Non-pigmented ciliary epithelial cell (primary cell): Measurements from ENCODE around the gene SLCO1A2.
"Not testable (repeated sequence)": the region's sequence is repeated elsewhere in the genome, so short reads cannot be mapped to it uniquely, and the experiment has no call there.

Experiments
- DNase-seq: peaks from one replicate; pipeline ENCODE4 v3.0.0-alpha.2; 2010; ENCODE audit warnings: low read depth

SLCO1A2 gene

DNA sequence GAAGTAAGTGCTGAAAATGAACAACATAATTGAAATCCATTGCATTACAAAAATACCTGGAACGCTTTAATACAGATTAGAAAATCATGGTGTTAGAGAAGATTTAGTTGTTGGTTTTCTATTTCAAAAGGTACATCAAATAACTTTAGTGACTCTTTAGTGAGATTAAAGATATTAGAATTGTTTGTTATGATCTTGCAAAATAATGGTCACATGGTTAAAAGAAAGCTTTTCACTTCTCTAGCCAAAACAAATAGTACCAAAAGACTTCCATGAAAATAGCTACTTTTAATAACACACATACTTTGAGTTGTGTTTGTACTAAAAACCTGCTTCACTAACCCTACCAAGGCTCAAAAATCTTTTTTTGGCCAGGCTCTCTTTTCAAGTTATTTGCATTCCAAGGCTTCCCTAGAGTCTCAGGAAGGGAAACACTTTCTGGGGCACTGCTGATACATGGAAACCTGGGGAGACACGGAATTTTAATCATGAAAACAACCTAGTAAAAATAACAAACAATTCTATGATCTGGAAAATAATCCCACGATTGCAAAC lies at the start of gene SLCO1A2:
SLCO1A2 (minus strand) TSS at position 147 of the 555 bp plus-strand sequence. CDS start 270 bp downstream, outside the sequence.
- no peak for DNase-seq

- no peak for DNase-seq
Observed at GRCh38 chr12:21384261-21384660, 49.5 kb upstream of the SLCO1A2 start.

DNA sequence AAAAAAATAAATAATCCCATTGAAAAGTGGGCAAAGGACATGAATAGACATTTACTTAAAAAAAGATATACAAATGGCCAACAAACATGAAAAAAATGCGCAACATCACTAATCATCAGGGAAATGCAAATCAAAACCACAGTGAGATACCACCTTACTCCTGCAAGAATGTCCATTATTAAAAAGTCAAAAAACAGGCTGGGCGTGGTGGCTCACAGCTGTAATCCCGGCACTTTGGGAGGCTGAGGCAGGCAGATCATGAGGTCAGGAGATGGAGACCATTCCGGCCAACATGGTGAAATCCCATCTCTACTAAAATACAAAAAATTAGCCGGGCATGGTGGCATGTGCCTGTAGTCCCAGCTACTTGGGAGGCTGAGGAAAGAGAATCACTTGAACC lies 46.6 kb upstream of the SLCO1A2 start:
- not testable (repeated sequence) for DNase-seq

- DNase-seq, result no peak
Observed at GRCh38 chr12:21379218-21379617, 44.5 kb upstream of the SLCO1A2 start.

DNA sequence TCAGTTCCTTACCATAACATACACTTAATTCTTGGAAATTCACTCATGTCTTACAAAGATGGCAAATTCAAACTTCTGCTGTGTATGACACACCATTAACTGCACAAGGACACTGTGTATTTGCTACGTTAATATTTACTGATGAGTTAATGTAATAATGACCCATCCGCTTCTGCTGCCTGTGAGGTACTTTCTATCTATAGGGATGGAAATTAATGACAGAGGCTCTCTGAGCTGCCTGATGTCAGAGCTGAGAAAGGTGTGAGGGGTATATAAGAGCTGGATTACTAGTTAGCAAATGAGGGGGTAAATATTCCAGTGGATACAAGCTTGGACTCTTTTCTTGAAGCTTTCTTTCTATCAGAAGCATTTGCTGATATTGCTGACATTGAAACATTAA lies 37.9 kb upstream of the SLCO1A2 start, which contains the start of gene IAPP:
IAPP (plus strand) TSS at position 301 of the 400 bp plus-strand sequence. CDS start 450 bp downstream, outside the sequence.
- no peak for DNase-seq

DNA sequence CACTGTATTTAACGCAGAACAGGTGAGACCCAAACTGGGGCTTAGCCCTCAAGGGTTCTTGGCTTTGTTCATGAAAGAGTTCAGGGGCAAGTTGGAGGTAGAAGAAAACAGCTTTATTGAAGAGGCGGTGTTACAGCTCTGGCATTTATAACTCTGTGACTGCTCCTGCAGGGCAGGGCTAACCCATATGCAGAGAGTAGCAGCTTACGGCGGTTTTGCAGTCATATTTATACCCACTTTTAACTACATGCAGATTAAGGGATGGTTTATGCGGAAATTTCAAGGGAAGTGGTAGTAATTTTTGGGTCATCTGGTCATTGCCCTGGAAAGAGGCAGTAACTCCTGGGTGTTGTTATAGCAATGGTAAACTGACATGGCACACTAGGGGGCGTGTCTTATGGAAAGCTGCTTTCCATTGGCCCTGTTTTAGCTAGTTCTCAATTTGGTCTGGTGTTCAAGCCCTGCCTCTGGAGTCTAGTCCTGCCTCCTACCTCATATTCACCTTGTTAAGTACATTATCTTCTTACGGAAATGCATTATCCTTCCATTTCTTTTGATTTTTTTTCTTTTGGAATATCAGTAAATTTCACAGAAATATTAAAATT lies 36.2 kb upstream of the SLCO1A2 start:
- no peak for DNase-seq

DNA sequence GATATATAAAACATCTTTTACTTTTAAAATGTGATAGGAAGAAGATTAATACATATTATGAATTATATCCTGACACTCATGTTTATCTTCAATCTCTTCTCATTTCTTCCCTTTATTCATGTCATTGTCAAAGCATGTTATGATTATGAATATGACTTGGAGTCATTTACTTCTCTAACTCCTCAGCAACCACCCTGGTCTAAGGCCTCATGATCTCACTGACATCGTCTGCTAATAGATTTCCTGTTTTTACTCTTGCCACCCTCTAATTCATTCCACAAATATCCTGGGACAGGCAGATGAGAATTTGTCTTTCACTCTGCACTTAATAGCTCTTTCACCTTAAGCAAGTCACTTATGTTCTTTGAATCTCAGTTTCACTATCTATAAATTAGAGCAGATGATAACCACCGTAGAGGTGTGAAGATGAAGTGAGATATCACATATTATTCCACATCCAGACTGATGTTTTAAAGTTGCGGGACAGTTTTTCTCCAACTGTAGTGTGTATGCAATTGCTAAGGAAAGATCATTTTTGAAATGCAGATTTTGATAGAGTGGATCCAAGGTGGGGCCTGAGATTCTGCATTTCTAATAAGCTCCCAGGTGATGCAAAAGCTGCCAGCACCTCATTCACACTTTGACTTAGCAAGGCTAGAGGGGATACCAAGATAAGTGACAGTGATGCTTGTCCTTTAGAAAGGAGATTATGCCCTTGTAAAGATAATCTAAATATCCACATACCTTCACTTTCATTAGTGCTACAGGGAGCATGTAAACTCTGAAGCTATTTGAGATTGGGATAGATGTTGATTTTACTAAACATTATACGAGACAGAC lies 34.6 kb upstream of the SLCO1A2 start:
- no peak for DNase-seq

DNA sequence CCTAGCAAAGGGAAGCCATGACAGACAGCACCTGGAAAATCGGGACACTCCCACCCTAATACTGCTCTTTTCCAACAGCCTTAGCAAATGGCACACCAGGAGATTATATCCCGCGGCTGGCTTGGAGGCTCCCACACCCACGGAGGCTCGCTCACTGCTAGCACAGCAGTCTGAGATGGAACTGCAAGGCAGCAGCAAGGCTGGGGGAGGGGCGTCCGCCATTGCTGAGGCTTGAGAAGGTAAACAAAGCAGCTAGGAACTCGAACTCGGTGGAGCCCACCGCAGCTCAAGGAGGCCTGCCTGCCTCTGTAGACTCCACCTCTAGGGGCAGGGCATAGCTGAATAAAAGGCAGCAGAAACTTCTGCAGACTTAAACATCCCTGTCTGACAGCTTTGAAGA lies 25.9 kb upstream of the SLCO1A2 start:
- DNase-seq, result not testable (repeated sequence)

DNA sequence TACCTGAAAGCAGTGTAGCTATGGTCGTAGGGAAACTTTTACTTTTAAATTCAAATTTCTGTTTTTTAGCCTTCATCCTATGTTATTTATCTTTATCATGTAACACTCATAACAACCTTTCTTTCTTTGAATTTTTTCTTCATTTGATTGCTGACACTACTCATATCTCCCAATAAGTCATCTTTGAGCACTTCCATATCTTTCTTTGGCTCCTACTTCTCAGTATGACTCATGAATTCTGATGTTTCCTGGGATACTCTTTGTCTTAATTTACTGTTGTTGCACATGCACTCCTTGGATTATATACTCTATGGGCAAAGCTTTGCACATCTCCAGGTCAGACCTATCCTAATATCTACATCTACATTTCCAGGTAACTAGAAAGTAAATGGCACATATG lies 19.9 kb upstream of the SLCO1A2 start:
- no peak for DNase-seq

DNA sequence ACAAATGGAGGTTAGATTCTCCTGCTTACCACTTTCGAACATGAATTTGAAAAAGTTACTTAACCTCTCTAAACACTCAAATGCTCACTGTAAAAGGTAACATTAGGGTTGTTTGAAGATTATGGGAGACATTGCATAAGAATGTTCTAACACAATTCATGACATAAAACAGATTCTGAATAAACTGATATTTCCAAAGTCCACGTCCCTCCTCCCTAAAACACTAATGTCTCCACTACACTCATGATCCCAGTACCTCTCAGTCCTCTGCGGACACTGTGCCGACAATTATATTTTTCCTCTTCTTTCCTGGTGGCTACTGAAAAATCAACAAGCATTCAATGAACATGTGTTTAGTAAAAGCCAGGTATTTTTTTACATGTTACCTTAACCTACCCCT lies 19.2 kb upstream of the SLCO1A2 start:
- no peak for DNase-seq

GRCh38 chr12:21353487-21353886 lies 18.8 kb upstream of the SLCO1A2 start:
- DNase-seq, result no peak

GRCh38 chr12:21350975-21351374 lies 16.3 kb upstream of the SLCO1A2 start:
- DNase-seq, result no peak

DNA sequence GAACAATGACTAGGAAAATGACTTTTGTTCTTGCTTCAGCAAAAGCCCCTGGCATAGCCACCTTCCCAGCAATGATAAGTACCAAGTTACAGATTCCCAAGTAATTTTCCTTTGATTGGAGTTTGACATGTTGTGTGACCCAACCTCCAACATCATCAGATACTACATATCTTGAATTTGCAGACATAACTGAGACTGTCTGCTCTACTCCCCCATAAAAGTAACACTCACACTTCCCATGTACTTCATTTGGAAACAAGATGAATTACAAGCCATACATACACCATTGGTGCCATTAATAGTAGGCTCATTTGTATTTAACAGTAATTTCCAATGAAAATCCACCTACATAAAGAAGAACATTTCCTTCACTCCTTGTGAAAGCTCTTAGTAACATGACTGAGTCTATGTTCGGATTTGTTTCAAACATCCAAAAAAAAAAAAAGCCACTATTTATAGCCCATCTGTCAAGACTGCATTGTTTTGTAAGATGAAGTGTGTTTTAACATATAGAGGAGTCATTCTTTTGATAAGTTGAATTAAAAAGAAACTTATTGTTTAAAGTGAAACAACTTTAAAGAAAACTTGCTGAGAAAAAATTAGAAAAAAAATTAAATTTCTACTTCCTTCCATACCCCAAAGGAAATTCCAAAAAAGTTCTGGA lies 12.0 kb upstream of the SLCO1A2 start:
- DNase-seq, result no peak

DNA sequence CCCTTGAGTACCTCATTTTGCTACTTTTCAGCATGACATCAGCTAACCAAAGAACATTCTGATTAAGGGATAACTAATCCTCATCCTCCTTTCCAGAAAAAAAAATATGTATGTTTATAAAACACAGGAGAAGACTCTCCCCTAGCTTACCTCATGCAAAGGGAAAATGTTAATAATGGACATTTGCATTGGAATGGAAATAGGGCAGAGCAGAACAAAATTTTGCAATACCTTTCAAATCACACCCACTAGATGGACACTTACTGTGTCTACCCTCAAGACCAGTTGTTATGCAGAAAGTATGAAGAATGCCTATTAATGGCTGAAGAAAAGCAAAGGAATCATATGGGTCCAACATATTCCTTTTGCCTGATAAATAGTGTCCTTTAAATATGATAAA lies 8.9 kb upstream of the SLCO1A2 start:
- DNase-seq, result no peak

- DNase-seq, result no peak
Observed at GRCh38 chr12:21341769-21342168, 7.1 kb upstream of the SLCO1A2 start.

DNA sequence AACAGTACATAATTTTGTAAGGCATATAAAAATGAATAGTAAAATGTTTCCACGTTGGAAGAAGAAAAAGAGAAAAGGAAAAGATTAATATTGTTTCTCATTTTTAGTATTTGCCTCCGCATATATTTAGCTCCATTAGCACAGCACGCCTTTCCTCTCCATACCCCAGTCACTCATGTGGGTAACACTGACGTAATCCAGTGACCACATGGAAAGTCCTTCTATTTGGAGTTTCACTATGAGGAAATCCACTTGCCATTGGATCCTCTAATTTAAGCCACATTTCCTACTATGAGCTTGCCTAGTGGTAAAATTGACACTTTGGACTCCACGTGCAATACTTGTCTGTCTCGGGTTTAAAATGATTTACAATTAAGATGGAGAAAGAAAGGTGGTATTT lies 5.7 kb upstream of the SLCO1A2 start:
- DNase-seq, result no peak

GRCh38 chr12:21339921-21340320 lies 5.2 kb upstream of the SLCO1A2 start:
- no peak for DNase-seq

GRCh38 chr12:21337959-21338744 lies 3.4 kb upstream of the SLCO1A2 start:
- DNase-seq, result no peak

- no peak for DNase-seq
Observed at GRCh38 chr12:21337453-21337852, 2.7 kb upstream of the SLCO1A2 start.

DNA sequence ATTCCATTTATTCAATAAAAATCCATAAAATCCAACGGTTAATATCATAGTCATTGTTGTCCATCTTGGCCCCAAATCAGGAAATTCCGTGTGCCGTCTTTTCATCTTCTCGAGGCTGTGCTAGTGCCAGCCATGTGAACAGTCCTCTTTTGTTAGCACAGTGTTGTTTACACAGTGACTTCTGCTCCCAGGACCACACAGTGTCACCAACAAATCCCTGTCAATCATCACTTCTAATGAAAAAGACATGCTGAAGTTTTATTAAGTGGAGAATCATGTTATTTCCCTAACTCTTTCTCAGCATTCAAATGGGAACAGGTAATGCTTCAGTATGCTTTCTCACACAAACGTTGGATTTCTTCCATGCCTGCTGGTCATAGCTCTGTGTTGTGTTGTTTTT lies 1.9 kb upstream of the SLCO1A2 start:
- no peak for DNase-seq

- DNase-seq, result no peak
Observed at GRCh38 chr12:21330682-21331253, 3.9 kb downstream of the SLCO1A2 start.
